Measurements from ENCODE around the gene MPC2.

- TF ChIP-seq CTCF (IDR thresholded peaks at IDR 0.05) (no peak), POLR2A (IDR thresholded peaks at IDR 0.05) (no peak)
Observed at GRCh38 chr1:167937709-167938010, 788 bp upstream of the MPC2 start.

Data from uterus (tissue), 2 donors.